HG02759 (cell line): ENCODE results near the gene RTL10.

Source experiments
- ATAC-seq: cut with Tn5 transposase; IDR thresholded peaks from one replicate; pipeline ENCODE4 v1.9.1; 2021; ENCODE audit warnings: mild to moderate bottlenecking, moderate library complexity; ENCODE audit not compliant: unreplicated experiment

The RTL10 gene

GRCh38 chr22:19854778-19855503 lies at the start of gene RTL10, which contains the start of gene GNB1L:
Gene RTL10 (minus strand): TSS chr22:19854874. CDS start chr22:19852261, 2,613 bp downstream.
Gene GNB1L (minus strand): TSS chr22:19854874. CDS start chr22:19821355, 33,519 bp downstream.
- ATAC-seq, result peak; percentile 90

- no peak for ATAC-seq
These were observed 49.6 kb upstream of the RTL10 start for GRCh38 chr22:19904174-19904856.

GRCh38 chr22:19903513-19903912 lies 48.8 kb upstream of the RTL10 start:
- ATAC-seq, result no peak

- no peak for ATAC-seq
These were observed 48.4 kb upstream of the RTL10 start for GRCh38 chr22:19903031-19903430.

GRCh38 chr22:19902245-19902715 lies 47.6 kb upstream of the RTL10 start:
- ATAC-seq, result no peak

GRCh38 chr22:19901577-19902244 lies 47.0 kb upstream of the RTL10 start:
- no peak for ATAC-seq

- no peak for ATAC-seq
These were observed 46.2 kb upstream of the RTL10 start for GRCh38 chr22:19900707-19901436.

GRCh38 chr22:19898831-19899567 lies 44.3 kb upstream of the RTL10 start:
- ATAC-seq, result no peak

GRCh38 chr22:19898145-19898544 lies 43.5 kb upstream of the RTL10 start:
- ATAC-seq, result no peak

GRCh38 chr22:19897726-19898125 lies 43.1 kb upstream of the RTL10 start:
- ATAC-seq, result no peak

GRCh38 chr22:19896665-19897355 lies 42.1 kb upstream of the RTL10 start:
- no peak for ATAC-seq

GRCh38 chr22:19895160-19895849 lies 40.6 kb upstream of the RTL10 start:
- no peak for ATAC-seq

GRCh38 chr22:19893363-19893762 lies 38.7 kb upstream of the RTL10 start:
- ATAC-seq, result no peak

- ATAC-seq, result no peak
These were observed 38.3 kb upstream of the RTL10 start for GRCh38 chr22:19892925-19893324.

- peak; percentile 27 for ATAC-seq
These were observed 37.7 kb upstream of the RTL10 start for GRCh38 chr22:19892257-19892879.

- ATAC-seq, result peak; percentile 60
These were observed 36.9 kb upstream of the RTL10 start for GRCh38 chr22:19891317-19892256.

- no peak for ATAC-seq
These were observed 36.0 kb upstream of the RTL10 start for GRCh38 chr22:19890502-19891316.
